ENCODE data around the gene DCST2.

DNA sequence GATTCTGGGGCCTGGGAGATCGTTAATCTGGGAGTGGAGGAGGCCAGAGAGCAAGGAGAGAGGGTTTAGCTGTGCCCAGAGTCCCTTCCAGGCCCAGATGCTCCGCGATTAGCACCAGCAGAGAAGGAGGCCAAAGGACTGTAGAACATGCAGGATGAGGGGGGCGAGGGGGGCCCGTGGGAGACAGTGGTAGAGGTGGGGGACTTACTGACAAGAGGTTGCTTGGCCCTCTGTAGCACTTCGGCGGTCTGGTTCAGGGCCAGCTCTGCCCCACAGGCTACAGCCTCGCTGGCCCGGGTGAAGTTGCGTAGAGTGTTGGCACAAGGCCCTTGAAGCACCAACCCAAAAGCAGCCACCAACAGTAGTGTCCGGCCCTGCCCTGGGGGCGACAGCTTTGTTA, 695 bp downstream of the DCST2 start:
- TF ChIP-seq, protein P1, sequence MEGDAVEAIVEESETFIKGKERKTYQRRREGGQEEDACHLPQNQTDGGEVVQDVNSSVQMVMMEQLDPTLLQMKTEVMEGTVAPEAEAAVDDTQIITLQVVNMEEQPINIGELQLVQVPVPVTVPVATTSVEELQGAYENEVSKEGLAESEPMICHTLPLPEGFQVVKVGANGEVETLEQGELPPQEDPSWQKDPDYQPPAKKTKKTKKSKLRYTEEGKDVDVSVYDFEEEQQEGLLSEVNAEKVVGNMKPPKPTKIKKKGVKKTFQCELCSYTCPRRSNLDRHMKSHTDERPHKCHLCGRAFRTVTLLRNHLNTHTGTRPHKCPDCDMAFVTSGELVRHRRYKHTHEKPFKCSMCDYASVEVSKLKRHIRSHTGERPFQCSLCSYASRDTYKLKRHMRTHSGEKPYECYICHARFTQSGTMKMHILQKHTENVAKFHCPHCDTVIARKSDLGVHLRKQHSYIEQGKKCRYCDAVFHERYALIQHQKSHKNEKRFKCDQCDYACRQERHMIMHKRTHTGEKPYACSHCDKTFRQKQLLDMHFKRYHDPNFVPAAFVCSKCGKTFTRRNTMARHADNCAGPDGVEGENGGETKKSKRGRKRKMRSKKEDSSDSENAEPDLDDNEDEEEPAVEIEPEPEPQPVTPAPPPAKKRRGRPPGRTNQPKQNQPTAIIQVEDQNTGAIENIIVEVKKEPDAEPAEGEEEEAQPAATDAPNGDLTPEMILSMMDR (IDR thresholded peaks at IDR 0.05; ENCODE audit: insufficient read depth, low read length, poor library complexity, severe bottlenecking): no peak
- TF ChIP-seq EZH2phosphoT487 (conservative IDR thresholded peaks at IDR 0.05; ENCODE audit: low read length): no peak

Measured in SU-DHL-6 (cell line).